Neural progenitor cell (in vitro differentiated cells): Measurements from ENCODE around the gene MRPL21.

ENCODE experiments used
- EZH2 ChIP-seq: fragments of 200-600 bp; sonication (generic); IDR thresholded peaks from 2 replicates; pipeline ENCODE4 v1.6.1; 2017; ENCODE audit warnings: antibody characterized with exemption, mild to moderate bottlenecking, moderate library complexity
- EZH2phosphoT487 ChIP-seq: fragments of 200-600 bp; sonication (generic); IDR thresholded peaks from 2 replicates; pipeline ENCODE4 v1.6.1; 2017; ENCODE audit warnings: antibody characterized with exemption
- TF ChIP-seq, protein P1 (sequence below): fragments of 200-600 bp; sonication (generic); IDR thresholded peaks from 2 replicates; pipeline ENCODE4 v1.5.1; 2017; ENCODE audit warnings: antibody characterized with exemption, mild to moderate bottlenecking

DNA sequence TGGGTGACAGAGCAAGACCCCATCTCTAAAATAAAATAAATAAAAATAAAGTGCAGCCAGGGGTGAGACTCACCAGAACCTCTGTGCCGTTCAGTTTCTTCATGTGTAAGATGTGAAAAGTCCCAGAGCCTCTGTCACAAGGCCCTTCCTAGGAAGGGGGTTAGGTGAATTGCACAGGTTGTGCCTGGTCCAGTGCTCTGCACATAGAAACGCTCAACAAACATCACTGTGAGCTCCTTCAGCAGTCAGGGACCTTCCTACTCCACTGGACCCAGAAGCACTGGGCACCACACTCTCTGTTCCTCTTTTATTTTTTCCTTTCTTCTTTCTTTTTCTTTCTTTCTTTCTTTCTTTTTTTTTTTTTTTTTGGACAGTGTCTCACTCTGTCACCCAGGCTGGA, 22.3 kb downstream of the MRPL21 start:
- TF ChIP-seq, protein P1, sequence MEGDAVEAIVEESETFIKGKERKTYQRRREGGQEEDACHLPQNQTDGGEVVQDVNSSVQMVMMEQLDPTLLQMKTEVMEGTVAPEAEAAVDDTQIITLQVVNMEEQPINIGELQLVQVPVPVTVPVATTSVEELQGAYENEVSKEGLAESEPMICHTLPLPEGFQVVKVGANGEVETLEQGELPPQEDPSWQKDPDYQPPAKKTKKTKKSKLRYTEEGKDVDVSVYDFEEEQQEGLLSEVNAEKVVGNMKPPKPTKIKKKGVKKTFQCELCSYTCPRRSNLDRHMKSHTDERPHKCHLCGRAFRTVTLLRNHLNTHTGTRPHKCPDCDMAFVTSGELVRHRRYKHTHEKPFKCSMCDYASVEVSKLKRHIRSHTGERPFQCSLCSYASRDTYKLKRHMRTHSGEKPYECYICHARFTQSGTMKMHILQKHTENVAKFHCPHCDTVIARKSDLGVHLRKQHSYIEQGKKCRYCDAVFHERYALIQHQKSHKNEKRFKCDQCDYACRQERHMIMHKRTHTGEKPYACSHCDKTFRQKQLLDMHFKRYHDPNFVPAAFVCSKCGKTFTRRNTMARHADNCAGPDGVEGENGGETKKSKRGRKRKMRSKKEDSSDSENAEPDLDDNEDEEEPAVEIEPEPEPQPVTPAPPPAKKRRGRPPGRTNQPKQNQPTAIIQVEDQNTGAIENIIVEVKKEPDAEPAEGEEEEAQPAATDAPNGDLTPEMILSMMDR, result no peak
- no peak for TF ChIP-seq EZH2
- TF ChIP-seq EZH2phosphoT487, result no peak
